Measurements from ENCODE around the gene LCN9. TPM values are rescaled to one million over a fixed set of nuclear protein-coding genes. Genes with fewer than 3 reads are reported as not detected.

Gene LCN9
- total RNA-seq, 1 donor from 2014 or later, result not detected

DNA sequence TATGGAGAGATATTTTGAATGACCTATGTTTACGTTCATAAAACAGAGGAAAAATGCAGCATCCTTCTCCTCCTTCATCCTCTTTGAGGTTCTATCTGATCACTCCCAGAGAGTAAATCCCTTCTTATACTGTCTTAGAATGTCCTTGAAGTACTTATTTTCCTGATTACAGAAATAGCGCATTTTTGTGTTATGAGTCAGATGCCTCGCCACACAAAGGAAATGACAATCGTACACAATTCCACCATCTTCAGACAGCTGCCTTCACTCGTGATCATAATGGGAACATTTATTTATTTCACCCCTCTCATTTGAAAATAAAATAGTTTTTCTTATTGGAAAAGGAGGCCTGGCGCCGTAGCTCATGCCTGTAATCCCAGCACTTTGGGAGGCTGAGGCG, 21.4 kb upstream of the LCN9 start:
- ATAC-seq, result no peak
- DNase-seq (ENCODE audit: missing footprints), result no peak
- intact Hi-C loops (cut with DNase I), result no loop called here

DNA sequence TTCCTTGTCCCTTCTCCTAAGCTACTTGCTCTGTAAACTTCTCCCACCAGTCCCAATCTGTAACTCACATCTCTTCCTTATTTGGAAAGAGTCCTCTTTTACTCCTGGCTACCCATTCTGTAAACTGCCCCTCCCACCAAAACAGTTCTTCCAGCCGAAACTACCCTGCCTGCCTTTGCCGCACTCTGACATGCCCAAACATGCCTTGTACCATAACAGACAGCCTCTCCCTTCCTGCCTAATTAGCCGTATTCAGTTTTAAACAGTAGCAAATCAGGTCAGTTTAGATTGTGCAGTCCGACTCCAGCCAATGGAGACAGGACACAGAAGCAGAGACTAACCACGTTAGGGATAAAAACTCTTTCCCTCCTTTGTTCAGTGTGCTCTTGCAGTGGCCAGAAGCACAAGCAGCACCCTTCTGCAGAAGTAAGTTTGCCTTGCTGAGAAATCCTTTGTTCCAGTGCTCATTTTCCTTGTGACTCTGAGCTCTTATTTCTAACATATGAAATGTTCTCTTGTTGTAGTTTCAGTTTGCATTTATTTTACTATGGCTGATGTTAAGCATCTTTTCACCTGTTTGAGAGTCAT, 18.4 kb upstream of the LCN9 start:
- ATAC-seq (no peak), DNase-seq (ENCODE audit: missing footprints) (no peak)
- intact Hi-C loops (cut with DNase I), result no loop called here

DNA sequence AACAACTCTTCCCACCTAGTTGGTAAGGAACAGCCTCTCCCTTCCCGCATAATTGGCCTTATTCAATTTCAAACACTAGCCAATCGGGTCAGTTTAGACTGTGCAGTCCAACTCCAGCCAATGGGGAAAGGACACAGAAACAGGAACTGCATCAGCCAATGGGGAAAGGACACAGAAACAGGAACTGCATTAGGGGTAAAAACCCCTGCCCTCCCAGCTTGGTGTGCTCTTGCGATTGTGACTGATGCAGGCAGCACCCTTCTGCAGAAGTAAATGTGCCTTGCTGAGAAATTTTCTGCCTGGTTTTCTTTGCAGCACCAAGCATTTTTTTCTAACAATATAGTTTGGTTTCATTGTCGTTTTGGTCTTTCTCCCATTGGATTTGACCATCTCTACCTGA, 15.2 kb upstream of the LCN9 start:
- DNase-seq (ENCODE audit: missing footprints) (no peak), ATAC-seq (no peak)
- intact Hi-C loops (cut with DNase I), result no loop called here

DNA sequence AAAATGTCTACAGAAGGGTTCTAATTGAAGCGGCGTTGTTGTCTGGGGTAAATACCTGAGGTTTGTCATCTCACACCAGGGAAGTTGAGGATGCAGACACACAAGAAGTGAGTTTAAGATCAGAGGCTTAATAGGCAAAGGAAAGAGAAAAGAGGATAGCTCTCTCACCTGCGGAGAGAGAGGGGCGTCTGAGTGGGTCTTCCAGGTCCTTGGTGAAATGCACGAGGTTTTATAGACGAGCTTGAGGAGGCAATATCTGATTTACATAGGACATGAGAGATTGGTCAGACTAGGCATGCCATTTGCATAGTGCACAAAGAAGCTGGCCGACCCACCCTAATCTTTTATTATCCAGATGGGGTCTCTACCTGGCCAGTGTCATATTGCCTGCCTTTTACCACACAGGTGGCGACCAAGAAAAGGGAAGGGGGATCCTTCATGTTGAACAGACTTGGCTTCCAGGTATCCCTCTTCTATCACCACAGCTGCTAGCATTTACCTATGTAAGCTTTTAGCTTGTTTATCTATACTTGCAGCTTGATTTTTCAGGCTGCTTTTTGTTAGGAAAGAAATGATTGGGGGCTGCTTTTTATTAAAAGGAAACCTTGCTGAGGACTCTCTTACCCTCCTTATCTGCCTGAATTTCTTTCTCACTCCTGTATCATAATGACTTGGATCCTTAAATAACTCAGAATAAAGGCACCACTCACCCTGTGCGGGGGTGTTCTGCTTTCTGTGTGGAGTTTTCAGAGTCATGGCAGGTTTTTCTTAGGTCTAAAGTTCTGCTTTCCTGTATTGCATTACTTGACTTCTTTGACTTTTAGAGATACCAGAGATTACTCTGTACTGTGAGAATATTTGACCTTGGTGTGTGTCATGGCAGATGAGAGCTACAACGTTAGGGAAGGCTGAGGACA, 14.4 kb upstream of the LCN9 start:
- no peak for DNase-seq (ENCODE audit: missing footprints)
- no peak for ATAC-seq
- intact Hi-C loops (cut with DNase I), result no loop called here

DNA sequence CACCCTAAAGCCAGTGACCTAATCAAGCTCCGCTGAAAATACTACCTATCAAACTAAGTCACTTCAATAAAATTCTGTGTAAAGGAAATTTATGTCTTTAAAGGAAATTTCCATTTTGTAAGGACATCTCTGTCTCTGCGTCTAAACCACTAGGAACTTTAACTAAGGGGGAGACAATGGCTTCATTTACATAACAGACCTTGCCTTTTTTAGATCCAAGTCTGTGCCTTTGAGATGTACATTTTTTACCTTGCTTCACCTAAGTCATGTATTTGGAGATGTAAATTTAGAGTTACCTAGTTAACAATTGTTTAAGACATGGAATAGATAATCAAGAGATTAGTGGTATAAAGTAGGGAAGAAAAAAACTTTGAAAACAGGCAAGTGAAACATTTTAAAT, 13.6 kb upstream of the LCN9 start:
- ATAC-seq, result no peak
- DNase-seq (ENCODE audit: missing footprints), result no peak
- intact Hi-C loops (cut with DNase I), result no loop called here

DNA sequence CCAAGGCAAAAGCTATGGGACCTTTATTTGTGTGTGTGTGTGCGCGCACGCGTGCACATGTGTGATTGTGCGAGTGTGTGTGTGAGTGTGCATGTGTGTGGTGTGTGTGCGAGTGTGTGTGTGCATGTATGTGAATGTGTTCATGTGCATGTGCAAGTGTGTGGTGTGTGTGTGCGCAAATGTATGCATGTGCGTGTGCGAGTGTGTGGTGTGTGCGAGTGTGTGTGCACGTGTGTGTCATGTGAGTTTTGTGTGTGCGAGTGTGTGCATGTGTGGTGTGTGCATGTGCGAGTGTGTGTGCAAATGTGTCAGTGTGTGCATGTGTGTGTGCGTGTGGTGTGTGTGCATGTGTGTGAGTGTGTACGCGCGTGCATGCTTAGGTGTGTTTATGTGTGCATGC, 12.7 kb upstream of the LCN9 start:
- no peak for DNase-seq (ENCODE audit: missing footprints)
- intact Hi-C loops (cut with DNase I), result no loop called here
- no peak for ATAC-seq

DNA sequence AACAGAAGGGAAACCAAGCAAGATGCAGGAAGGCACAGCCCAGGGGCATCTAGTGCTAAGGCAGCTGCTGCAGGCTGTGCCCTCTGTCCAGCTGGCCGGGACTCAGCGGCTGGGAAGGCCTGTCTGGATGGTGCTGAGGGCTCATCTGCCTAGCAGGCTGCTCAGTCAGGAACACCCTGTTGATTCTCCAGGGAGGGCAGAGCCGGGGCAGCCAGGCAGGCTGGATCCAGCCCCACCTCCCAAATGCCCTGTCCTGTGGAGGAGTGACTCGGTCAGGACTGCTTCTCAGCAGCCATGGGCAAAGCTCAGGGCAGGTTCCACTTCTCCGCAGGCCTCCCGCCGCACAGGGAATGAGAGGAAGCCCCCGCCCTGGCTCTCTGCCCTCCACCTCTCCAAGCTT, 7.8 kb upstream of the LCN9 start:
- intact Hi-C loops (cut with DNase I), result no loop called here
- no peak for DNase-seq (ENCODE audit: missing footprints)
- ATAC-seq, result no peak

DNA sequence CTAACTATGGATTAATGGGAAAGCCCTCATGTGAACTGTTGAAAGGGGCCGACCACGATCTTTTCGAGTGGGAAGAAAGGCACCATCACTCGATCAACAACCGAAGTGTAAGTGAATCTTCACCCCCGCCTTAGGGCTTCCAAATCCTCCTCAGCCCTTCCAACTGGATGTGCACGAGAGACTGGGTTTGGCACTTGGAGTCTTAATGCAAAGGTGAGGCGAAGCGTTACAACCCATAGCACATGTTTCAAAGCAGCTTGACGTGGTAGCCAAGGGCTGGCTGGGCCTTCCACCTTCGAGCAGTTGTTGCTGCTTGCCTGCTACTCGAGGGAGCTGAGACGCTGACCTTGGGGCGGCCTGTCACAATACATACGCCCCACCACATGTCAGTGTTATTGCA, 5.7 kb upstream of the LCN9 start:
- no peak for ATAC-seq
- DNase-seq (ENCODE audit: missing footprints), result no peak
- intact Hi-C loops (cut with DNase I), result no loop called here

DNA sequence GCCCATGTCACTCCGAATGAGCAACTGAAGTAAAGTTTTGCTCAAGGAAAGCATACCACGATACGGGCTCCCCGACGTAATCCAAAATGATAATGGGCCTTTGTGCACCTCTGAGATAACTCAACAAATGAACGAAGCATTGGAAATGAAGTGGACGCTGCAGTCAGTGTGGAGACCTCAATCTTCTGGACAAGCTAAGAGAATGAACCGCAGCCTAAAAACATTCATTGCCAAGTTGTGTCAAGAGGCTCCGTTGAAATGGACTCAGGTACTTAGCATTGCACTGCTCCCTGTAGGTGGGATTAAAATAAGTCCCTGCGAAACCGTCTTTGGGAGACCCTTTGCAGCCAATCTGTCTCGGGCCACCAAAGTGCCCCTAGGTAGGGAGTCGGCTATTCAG, 3.9 kb upstream of the LCN9 start:
- intact Hi-C loops (cut with DNase I), result no loop called here
- ATAC-seq, result no peak

DNA sequence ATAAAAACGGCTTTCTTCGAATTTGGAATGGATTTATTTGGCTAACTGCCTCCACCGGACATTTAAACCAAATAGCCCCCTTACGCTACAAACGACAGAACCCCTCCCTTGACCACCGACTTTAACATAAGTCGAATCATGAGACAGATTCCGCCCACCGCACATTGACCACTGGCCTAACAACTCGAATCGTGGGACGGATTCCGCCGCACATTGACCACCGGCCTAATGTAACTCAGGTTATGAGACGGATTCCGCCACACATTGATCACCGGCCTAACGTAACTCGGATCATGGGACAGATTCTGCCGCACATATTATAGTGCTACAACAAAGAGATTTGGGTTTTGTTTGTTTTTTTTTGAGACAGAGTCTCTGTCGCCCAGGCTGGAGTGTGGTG, 2.7 kb upstream of the LCN9 start:
- DNase-seq (ENCODE audit: missing footprints), result no peak
- ATAC-seq, result no peak
- intact Hi-C loops (cut with DNase I), result no loop called here

More for the DNA sequence above, 3.9 kb upstream of the LCN9 start:
- DNase-seq (ENCODE audit: missing footprints), result no peak

DNA sequence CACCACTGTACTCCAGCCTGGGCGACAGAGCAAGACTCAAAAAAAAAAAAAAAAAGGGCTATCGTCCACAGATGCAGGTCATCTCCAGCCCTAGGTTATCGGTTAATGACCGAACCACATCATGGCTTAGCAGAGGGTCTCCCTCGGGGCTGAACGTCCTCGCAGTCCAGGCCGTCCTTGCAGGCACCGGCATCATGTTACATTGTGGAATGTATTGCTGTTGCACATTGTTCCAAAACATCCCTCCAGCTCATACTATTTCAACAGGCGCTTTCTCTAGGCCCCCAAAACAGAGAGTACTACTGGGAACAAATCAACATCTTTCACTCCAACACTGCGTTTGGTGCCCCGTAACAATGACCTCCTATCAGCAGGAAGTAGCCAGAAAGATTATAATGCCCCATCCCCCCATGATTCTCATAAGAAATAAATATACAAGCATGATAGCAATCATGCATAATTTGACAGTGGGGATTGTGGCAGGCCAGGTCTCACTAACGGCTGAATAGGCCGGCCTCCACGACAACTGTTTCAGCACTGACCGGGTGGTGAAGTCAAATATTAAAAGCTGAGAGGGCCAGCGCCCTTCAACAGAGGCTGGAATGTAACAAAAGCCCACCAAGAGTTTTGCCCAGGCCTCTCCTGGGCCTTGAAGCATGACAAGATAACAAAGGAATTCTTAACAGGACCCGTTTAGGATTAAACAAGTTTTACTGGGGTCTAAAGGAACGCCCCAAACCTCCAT, 1.1 kb upstream of the LCN9 start:
- intact Hi-C loops (cut with DNase I), result no loop called here
- ATAC-seq (no peak), DNase-seq (ENCODE audit: missing footprints) (no peak)

DNA sequence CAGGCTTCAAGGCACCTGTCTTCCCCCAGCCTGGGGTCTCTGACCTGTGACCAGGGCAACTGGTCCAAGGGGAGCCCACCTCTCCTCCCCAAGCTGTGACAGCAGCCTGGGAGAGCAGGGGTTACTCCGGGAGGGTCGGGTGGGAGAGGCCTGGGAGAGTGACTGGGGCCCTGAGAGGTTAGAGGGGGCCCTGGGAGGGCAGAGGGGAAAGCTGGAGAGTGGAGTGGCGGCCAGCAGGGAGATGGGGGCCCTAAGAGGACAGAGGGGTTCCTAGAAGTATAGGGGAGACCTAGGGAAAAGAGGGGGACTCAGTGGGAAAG, 302 bp downstream of the LCN9 start:
- DNase-seq (ENCODE audit: missing footprints) (no peak), ATAC-seq (no peak)
- intact Hi-C loops (cut with DNase I), result no loop called here

DNA sequence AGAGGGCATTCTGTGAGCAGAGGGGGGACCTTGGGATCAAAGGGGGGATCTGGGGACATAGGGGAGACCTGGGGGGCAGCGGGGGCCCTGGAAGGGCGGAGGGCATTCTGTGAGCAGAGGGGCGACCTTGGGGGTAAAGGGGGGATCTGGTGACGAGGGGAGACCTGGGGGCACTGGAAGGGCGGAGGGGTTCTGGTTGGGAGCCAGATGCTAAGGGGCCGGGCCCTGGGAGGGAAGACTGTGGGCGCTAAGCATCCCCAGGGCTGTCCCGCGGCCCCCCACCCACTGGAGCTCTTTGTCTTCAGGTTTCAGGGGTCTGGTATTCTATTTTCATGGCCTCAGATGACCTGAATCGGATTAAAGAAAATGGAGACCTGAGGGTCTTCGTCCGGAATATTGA, 748 bp downstream of the LCN9 start:
- intact Hi-C loops (cut with DNase I), result no loop called here
- no peak for DNase-seq (ENCODE audit: missing footprints)

DNA sequence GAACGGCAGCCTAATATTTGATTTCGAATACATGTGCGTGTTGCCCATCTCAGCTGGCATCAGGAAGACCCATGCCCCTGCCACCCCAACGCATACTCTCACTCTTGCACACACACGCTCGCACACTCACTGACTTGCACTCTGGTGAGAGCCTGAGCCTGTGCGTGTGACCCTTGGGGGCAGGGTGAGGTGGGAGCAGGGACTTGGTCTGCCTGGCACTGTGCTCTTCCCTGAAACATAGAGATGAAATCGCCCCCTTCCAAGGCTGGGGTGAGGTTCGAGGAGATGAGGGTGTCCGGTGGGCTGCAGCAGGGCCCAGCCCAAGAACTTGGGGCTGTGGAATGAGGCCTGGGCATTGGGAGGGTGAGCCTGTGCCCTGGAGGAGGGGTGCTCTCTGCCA, 1.2 kb downstream of the LCN9 start:
- DNase-seq (ENCODE audit: missing footprints) (no peak), ATAC-seq (no peak)
- intact Hi-C loops (cut with DNase I), result no loop called here

More for the DNA sequence above, 748 bp downstream of the LCN9 start:
- ATAC-seq, result no peak

DNA sequence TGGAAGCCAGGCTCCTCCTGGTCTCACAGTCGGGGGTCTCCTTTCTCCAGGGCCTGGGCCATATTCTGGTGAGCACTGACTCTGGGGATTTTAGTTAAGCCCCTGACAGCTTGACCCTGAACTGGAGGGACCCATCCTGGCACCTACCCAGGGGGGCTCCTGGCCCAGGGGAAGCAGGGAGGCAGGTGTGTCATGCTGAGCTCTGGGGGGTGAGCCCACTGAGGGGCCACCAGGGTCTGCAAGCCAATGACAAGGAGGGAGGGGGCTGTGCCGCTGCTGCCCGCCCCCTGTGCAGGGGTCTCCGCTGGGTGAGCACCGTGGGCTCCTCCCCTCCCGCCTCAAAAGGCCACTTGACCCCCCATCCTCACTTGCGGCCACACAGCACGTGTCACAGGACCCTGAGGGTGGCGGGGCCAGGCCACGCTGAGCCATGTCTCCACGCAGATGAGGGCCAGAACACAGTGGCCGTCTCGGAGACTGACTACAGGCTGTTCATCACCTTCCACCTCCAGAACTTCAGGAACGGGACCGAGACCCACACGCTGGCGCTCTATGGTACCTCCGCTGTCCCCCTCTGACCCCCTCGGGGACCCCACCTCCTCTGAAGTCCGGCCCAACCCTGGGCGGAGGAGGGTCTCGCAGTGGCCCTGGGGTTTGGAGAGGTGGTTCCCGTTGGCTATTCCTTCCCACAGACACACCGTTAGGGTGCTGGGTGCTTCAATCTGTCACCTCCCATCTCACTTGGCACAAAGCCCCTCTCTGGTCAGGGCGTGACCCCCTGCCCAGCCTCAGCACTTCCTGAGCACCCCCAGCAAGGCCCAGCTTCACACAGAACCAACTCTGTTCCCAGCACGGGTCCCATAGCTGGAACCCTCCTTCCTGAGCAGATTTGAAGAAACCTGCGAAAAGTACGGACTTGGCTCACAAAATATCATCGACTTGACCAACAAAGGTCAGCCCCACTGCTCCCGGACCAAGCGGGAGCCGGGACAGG, 2.0 kb downstream of the LCN9 start:
- ATAC-seq, result no peak
- DNase-seq (ENCODE audit: missing footprints), result no peak
- intact Hi-C loops (cut with DNase I), result no loop called here

DNA sequence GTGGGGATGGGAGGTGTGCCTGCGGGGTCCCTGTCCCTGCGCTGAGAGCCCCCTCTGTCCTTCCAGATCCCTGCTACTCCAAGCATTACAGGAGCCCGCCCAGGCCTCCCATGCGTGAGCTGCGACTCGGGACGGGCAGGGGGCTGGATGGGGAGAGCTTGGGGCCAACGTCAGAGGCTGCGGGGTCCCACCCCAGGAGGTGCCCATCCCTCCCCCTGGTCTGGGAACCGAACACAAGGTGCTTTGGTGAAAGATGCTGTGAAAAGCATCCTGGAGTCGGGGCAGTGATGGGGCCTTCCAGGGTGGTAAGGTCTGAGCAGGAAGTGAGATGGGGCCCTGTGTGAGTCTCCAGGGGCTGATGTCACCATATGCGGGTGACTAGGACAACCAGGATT, 2.7 kb downstream of the LCN9 start:
- DNase-seq (ENCODE audit: missing footprints) (no peak), ATAC-seq (no peak)
- intact Hi-C loops (cut with DNase I), result no loop called here

DNA sequence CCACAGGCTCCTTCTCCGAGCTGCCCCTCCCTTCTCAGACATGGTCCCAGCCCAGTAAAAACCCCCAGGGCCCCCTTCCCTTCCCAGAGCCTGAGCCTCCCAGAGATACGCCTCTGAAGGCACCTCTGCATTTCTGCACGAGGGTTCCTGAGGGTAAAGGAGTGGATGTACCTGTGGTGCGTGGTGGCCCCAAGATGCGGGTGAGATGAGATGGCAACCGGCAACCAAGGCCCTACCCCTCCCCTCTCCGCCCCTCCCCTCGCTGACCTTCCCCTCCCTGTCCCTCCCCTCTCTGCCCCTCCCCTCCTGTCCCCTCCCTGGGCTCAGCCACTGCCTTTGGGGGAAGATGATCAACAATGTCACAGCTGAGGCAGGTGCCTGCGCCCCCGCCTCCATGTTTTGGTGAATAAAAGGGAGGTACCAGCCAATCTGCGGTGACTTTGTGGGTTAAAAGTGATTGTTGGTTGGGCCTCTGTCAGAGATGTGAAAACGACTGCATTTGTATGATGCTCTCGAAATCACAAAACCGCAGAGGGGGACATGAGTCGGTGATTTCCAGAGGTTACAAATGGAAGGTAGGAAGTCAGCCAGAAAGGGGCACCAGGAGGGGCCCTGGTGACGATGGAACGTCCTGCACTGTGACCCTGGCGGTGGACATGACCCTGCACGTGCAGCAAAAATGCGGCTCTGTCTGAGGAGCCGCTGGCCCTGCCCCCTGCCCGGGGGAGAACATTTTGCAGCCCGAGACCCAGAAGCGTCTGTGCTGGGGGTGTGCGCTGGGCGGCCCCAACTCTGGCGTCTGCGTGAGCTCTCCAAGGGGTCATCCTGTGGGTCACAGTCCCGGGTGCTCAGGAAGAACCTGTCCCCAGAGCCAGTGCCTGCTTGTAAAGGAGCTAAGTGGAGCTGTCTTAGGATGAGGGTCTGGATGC, 3.7 kb downstream of the LCN9 start:
- intact Hi-C loops (cut with DNase I), result no loop called here
- no peak for DNase-seq (ENCODE audit: missing footprints)

DNA sequence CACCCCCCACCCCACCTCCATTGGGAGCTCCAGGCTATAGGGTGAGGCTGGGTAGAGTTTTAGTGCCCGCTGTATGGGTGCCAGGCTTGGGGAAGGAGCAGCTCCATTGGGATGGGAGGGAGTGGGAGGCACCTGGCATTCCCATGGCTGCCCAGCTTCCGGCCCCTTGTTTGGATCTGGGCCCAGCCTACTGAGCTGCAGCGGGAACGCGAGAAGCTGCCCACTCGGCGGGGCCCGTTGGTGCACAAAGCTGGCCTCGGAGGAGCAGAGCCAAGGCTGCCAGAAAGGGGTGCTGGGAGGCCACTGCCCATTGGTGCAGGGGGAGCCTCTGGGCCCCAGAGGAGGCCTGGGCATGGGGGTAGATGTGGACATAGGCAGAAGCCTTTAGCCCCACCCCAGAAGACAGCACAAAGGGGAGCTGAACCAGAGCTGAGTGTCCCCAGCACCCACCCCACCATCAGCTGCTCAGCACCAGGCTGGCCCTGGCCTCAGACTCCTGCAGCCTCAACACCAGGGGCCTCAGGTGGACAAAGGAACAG, 4.4 kb downstream of the LCN9 start:
- no peak for DNase-seq (ENCODE audit: missing footprints)
- intact Hi-C loops (cut with DNase I), result no loop called here

More for the DNA sequence above, 3.7 kb downstream of the LCN9 start:
- ATAC-seq, result no peak

More for the DNA sequence above, 4.4 kb downstream of the LCN9 start:
- no peak for ATAC-seq
